Measurements from ENCODE around the gene KLF12. TPM values are rescaled to one million over a fixed set of nuclear protein-coding genes. Genes with fewer than 3 reads are reported as not detected.

The KLF12 gene
- total RNA-seq, 1 experiment from 2014 or later, result 14.0 TPM

- Mint-ChIP-seq H3K27me3 (ENCODE audit: insufficient read depth, unreplicated experiment) (no peaks in the 10 kb centered on the region), H3K36me3 (ENCODE audit: insufficient read depth, unreplicated experiment) (no peaks in the 10 kb centered on the region), H3K4me3 (ENCODE audit: unreplicated experiment) (no peak overlapping the region), H3K9me3 (ENCODE audit: unreplicated experiment) (no peaks in the 10 kb centered on the region), H3K27ac (ENCODE audit: unreplicated experiment) (no peak overlapping the region), H3K4me1 (ENCODE audit: low read depth, unreplicated experiment) (peaks cover 8% of the 10 kb centered on the region)
- peak overlapping the region; percentile 94 for H3K4me3 ChIP-seq (ENCODE audit: low read depth, low read length)
- ChIA-PET POLR2A (interaction anchor here (1.5 kb wide), 1 partner anchor 110 kb away, joined by 3 read pairs; no protein-coding TSS in a partner anchor), CTCF (interaction anchor here (0.6 to 1.6 kb wide), 3 partner anchors 151 to 948 kb away, joined by 4 to 14 read pairs (median 4); no protein-coding TSS in a partner anchor)
- H3K36me3 ChIP-seq (ENCODE audit: control insufficient read depth, insufficient read depth, low read length), result no peaks in the 10 kb centered on the region
- DNase-seq, result peak; percentile 61 to 81
- no peaks in the 10 kb centered on the region; the same call in 1 of the 2 replicates for H3K4me1 ChIP-seq
- no TSS peak for BruUV-seq (replicated peaks)
- no peaks in the 10 kb centered on the region; the same call in 1 of the 2 replicates for H3K27me3 ChIP-seq (replicated peaks; ENCODE audit: control insufficient read depth, insufficient read depth, low read length)
- intact Hi-C loops (cut with micrococcal nuclease; ENCODE audit: unreplicated experiment), result loop anchor here (1.0 to 10.0 kb wide), 6 partner anchors 53 to 381 kb away; no protein-coding TSS in a partner anchor
- no peak for TF ChIP-seq CTCF (IDR thresholded peaks at IDR 0.05; ENCODE audit: insufficient read depth in 1 of 2, low read depth in 1 of 2, low read length in 1 of 2, severe bottlenecking in 1 of 2, unreplicated experiment in 1 of 2)
- H3K9me3 ChIP-seq, result no peaks in the 10 kb centered on the region
Observed at GRCh38 chr13:74135326-74136083, 1.3 kb upstream of the KLF12 start.

DNA sequence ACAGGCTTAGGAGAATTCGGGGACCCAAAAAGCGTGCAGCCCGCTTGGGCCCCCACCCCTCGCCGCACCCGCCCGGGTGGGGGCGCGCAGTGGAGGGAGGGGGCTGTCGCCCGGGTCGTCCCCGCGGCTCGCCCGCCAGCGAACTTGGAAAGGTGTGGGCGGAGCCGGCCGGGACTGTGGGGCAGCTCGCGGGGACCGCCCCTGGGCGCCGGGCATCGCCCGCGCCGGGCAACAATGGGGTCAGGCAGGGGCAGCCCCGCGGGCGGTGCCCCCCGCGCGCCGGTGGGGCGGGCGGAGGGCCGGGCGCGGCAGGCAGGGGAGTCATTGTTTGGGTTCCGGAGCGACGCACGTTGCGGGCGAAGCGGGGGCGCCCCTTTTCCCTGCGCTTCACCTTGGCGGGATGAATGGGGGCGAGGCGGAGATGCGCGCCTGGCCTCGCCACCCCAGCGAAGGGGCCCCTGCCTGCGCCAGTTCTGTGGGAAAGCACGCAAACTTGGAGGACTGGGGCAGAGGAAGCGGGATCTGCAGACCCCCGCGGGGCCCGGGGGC lies 647 bp upstream of the KLF12 start:
- Mint-ChIP-seq H3K27ac (ENCODE audit: unreplicated experiment) (no peak overlapping the region), H3K4me1 (ENCODE audit: low read depth, unreplicated experiment) (peaks cover 8% of the 10 kb centered on the region), H3K9me3 (ENCODE audit: unreplicated experiment) (no peaks in the 10 kb centered on the region), H3K36me3 (ENCODE audit: insufficient read depth, unreplicated experiment) (no peaks in the 10 kb centered on the region), H3K27me3 (ENCODE audit: insufficient read depth, unreplicated experiment) (no peaks in the 10 kb centered on the region), H3K4me3 (ENCODE audit: unreplicated experiment) (no peak overlapping the region)
- Histone ChIP-seq H3K9me3 (no peaks in the 10 kb centered on the region), H3K27me3 (replicated peaks; ENCODE audit: control insufficient read depth, insufficient read depth, low read length) (no peaks in the 10 kb centered on the region; the same call in 1 of the 2 replicates), H3K4me3 (ENCODE audit: low read depth, low read length) (peak overlapping the region; percentile 94), H3K36me3 (ENCODE audit: control insufficient read depth, insufficient read depth, low read length) (no peaks in the 10 kb centered on the region), H3K4me1 (no peaks in the 10 kb centered on the region; the same call in 1 of the 2 replicates)
- POLR2A ChIA-PET, result interaction anchor here (1.5 kb wide), 1 partner anchor 110 kb away, joined by 3 read pairs; no protein-coding TSS in a partner anchor
- peak; percentile 46 to 69 for DNase-seq
- BruUV-seq (replicated peaks), result no TSS peak
- TF ChIP-seq CTCF (IDR thresholded peaks at IDR 0.05; ENCODE audit: insufficient read depth in 1 of 2, low read depth in 1 of 2, low read length in 1 of 2, severe bottlenecking in 1 of 2, unreplicated experiment in 1 of 2), result no peak
- intact Hi-C loops (cut with micrococcal nuclease; ENCODE audit: unreplicated experiment), result loop anchor here (1.0 to 10.0 kb wide), 7 partner anchors 52 to 380 kb away; no protein-coding TSS in a partner anchor
- CTCF ChIA-PET, result interaction anchor here (0.6 kb wide), 1 partner anchor 152 kb away, joined by 4 read pairs; no protein-coding TSS in a partner anchor

GRCh38 chr13:74133657-74134201 lies 475 bp downstream of the KLF12 start:
- Histone ChIP-seq H3K36me3 (ENCODE audit: control insufficient read depth, insufficient read depth, low read length) (no peaks in the 10 kb centered on the region), H3K4me1 (peaks cover under 1% of the 10 kb centered on the region), H3K27me3 (replicated peaks; ENCODE audit: control insufficient read depth, insufficient read depth, low read length) (no peaks in the 10 kb centered on the region), H3K4me3 (ENCODE audit: low read depth, low read length) (peak overlapping the region; percentile 94), H3K9me3 (no peaks in the 10 kb centered on the region)
- Mint-ChIP-seq H3K36me3 (ENCODE audit: insufficient read depth, unreplicated experiment) (no peaks in the 10 kb centered on the region), H3K27ac (ENCODE audit: unreplicated experiment) (peak overlapping the region; percentile 67), H3K4me3 (ENCODE audit: unreplicated experiment) (no peak overlapping the region), H3K4me1 (ENCODE audit: low read depth, unreplicated experiment) (peaks cover 8% of the 10 kb centered on the region), H3K9me3 (ENCODE audit: unreplicated experiment) (no peaks in the 10 kb centered on the region), H3K27me3 (ENCODE audit: insufficient read depth, unreplicated experiment) (no peaks in the 10 kb centered on the region)
- intact Hi-C loops (cut with micrococcal nuclease; ENCODE audit: unreplicated experiment), result loop anchor here (1.0 to 10.0 kb wide), 5 partner anchors 51 to 379 kb away; no protein-coding TSS in a partner anchor
- CTCF ChIA-PET, result interaction anchor here (1.1 kb wide), 2 partner anchors 109 to 153 kb away, joined by 3 to 4 read pairs; no protein-coding TSS in a partner anchor
- BruUV-seq (replicated peaks), result no TSS peak
- TF ChIP-seq CTCF (IDR thresholded peaks at IDR 0.05; ENCODE audit: insufficient read depth in 1 of 2, low read depth in 1 of 2, low read length in 1 of 2, severe bottlenecking in 1 of 2, unreplicated experiment in 1 of 2), result no peak
- DNase-seq, result peak; percentile 71 to 74
- POLR2A ChIA-PET, result interaction anchor here (0.7 to 1.1 kb wide), 2 partner anchors 86 to 221 kb away, joined by 4 read pairs; no protein-coding TSS in a partner anchor

All from Caco-2 (cell line).